GM12865 (cell line): ENCODE results near the gene GDAP1L1.
A peak's percentile ranks its signal among the peaks of the same experiment; 100 is the strongest.

Source experiments
- DNase-seq: peaks from one replicate; pipeline ENCODE4 v3.0.0; 2010; ENCODE audit warnings: low read depth
- H3K4me3 ChIP-seq: 2 replicates; pipeline ENCODE4 v1.5.1; 2011; ENCODE audit warnings: mild to moderate bottlenecking, low read depth, low read length, control low read depth
- CTCF ChIP-seq: IDR thresholded peaks from 2 replicates; pipeline ENCODE4 v1.5.1; 2011; ENCODE audit warnings: low read length, control low read depth, low read depth, inconsistent platforms; ENCODE audit not compliant: insufficient read depth; ENCODE audit errors: missing control alignments

Gene GDAP1L1

GRCh38 chr20:44271915-44272663 is 25.0 kb downstream of the GDAP1L1 start:
- TF ChIP-seq CTCF, result no peak
- no peak for DNase-seq
- H3K4me3 ChIP-seq, result no peak overlapping the region

GRCh38 chr20:44273231-44274215 is 26.4 kb downstream of the GDAP1L1 start:
- H3K4me3 ChIP-seq, result no peak overlapping the region
- DNase-seq, result peak; percentile 37
- no peak for TF ChIP-seq CTCF

GRCh38 chr20:44274303-44275017 is 27.4 kb downstream of the GDAP1L1 start:
- no peak for DNase-seq
- TF ChIP-seq CTCF, result no peak
- no peak overlapping the region for H3K4me3 ChIP-seq

- no peak for TF ChIP-seq CTCF
- H3K4me3 ChIP-seq, result no peak overlapping the region
- peak; percentile 5 for DNase-seq
Observed at GRCh38 chr20:44279228-44279627, 32.1 kb downstream of the GDAP1L1 start.

- H3K4me3 ChIP-seq, result no peak overlapping the region
- peak; percentile 20 for DNase-seq
- no peak for TF ChIP-seq CTCF
Observed at GRCh38 chr20:44280387-44280786, 33.3 kb downstream of the GDAP1L1 start.

- no peak overlapping the region for H3K4me3 ChIP-seq
- TF ChIP-seq CTCF, result no peak
- no peak for DNase-seq
Observed at GRCh38 chr20:44282192-44282591, 35.1 kb downstream of the GDAP1L1 start.
